Stimulated activated CD4-positive, alpha-beta T cell treated with anti-CD3 and anti-CD28 coated beads, Interleukin-1b, Interleukin-23, amount 100 ng/mL, for 24 hours (primary cell): ENCODE measurements around the gene PIM3.
A peak's percentile ranks its signal among the peaks of the same experiment; 100 is the strongest.
"Not testable (repeated sequence)": the region's sequence is repeated elsewhere in the genome, so short reads cannot be mapped to it uniquely, and the experiment has no call there.

Source experiments
- DNase-seq, 4 experiments: peaks; one replicate each; pipeline ENCODE4 v3.0.0-alpha.2; 2020; ENCODE audit warnings: low read depth in 4 of 4, low spot score in 1 of 4

PIM3 gene

DNA sequence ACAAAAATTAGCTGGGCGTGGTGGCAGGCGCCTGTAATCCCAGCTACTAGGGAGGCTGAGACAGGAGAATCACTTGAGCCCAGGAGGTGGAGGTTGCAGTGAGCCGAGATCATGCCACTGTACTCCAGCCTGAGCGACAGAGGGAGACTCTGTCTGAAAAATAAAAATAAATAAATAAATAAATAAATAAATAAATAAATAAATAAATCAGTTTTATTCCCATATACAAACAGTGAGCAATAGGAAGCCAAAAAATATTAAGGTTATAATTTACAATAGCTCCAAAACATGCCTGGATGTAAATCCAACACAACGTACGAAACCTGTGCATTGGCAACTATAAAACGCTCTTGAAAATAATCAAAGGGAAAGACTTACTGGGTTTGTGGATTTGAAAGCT, 21.2 kb downstream of the PIM3 start:
- DNase-seq = not testable (repeated sequence)

DNA sequence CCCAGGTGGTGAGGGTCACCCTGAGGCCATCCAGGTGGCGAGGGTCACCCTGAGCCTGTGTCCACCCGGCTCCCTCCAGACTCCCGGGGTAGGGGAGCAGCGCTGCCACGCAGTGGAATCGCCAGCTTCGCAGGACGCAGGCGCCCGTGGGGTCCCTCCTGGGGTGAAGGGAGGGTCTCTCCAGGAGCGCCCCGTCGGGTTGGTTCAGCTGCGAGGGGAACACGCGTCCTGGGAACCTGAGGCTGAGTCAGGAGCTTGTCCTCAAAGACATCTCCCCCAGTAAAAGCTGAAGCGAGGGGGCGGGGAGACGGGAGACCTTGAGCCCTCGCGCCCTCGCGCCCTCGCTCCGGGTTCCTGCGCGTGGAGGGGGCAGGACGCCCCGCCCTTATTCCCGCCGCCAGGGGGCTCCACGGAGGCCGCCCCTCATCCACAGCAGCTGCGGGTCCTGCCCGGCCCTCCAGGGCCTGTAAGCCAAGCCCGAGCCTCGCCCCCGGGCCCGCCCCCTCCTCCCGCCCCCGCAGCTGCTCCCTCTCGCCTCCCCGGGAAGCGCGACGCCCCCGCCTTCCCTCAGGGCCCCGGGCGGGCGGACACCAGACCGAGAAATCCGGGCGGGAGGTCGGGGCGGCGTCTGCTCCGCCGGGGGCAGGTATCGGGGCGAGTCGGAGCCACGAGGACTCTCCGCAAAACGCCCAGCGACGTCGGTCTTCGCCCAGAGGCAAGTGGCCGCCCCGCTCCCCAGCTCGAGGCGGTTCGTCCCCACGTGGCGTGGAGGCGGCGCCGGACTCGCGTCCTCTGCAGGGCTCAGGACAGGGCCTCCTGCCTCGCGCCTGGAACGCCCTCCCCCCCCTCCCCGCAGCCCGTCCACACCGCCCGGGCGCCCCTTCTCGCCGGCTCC, 22.8 kb downstream of the PIM3 start:
- no peak for DNase-seq

DNA sequence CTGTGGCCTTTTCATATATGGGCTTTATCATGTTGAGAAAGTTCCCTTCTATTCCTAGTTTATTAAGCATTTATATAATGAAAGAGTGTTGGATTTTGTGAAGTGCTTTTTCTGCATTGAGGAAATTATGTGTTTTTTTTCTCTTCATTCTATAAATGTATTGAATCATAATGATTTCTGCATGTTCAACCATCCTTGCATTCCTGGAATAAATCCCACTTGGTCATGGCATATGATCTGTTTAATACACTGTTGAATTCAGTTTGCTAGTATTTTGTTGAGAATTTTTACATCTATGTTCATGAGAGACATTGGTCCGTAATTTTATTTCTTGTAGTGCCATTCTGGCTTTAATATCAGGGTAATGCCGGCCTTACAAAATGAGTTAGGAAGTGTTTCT, 25.8 kb downstream of the PIM3 start:
- DNase-seq = no peak

DNA sequence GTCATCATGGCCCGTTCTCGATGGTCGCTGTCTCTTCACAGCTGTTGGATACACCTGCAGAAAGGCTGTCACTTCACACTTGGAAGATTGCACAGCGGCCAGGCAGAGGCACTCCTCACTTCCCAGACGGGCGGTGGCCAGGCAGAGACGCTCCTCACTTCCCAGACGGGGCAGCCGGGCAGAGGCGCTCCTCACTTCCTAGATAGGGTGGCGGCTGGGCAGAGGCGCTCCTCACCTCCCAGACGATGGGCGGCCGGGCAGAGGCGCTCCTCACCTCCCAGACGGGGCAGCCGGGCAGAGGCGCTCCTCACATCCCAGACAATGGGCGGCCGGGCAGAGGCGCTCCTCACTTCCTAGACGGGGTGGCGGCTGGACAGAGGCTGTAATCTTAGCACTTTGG, 29.3 kb downstream of the PIM3 start:
- not testable (repeated sequence) for DNase-seq

DNA sequence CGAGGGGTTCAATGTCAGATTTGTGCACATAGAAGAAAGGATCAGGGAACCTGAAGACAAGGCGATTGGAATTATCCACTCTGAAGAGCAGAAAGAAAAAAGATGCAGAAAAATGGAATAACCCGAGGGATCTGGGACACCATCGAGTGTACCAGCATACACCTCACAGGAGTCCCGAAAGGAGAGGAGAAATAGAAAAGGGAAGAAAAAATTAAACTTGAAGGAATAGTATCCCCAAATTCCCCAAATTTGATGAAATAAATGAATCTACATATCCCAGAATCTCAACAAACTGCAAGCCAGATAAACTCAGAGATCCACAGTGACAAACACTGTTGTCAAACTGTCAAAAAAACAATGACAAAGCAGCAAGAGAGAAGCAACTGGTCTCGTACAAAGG, 30.6 kb downstream of the PIM3 start:
- DNase-seq = no peak

DNA sequence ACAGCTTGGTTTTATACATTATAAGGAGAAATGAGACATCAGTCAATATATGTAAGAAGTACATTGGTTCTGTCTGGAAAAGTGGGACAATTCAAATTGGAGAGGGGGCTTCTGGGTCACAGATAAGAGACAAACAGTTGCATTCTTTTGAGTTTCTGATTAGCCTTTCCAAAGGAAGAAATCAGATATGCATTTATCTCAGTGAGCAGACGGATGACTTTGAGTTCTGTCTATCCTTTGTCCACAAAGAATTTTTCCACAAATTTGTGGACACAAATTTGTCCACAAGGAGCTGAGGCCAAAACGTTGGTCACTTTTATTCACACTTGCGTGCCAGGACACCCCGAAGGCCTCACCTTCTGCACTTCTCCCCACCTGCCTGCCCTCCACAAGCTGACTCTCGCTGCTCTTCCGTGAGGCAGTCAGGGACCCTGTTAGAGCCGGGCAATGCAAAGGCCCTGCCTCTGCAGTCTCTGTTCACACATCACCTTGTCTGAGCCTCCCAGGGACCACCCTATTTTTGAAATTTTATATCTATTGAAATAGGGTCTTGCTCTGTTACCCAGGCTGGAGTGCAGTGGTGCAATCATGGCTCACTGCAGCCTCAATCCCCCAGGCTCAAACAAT, 31.4 kb downstream of the PIM3 start:
- no peak for DNase-seq

DNA sequence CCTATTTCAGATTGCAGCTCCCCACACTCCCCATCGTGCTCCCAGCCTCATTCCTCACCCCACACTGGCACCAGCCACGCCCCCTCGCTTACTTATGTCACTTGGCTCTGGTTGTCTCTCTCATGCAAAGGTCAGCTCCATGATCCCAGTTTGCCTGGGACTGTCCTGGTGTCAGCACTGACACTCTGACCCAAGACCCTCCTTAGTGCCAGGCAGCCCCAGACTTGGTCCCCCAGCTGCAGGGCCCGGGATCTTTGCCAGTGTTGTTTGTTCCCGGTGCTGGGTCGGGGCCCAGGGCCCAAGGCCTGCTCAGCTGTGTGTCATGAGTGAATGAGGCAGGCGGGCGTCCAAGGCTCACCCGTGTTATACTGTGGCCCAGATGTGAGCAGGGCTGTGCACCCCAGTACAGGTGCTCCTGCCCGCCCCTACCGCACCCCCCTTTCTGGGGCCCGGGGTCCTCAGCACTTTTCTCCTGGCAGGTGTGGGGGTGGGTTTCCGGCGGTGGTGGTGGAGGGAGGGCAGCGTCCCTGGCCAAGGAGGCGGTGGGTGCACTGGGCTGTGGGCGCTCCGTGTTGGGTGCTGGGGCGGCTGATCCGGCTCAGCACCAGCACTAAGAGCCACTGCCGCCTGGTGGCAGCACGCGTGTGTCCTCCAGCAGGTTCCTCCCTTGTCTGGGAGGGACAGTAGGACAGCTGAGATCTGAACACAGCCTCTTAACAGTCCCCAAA, 32.5 kb downstream of the PIM3 start:
- DNase-seq = peak in 2 of 4 experiments; percentile 58

DNA sequence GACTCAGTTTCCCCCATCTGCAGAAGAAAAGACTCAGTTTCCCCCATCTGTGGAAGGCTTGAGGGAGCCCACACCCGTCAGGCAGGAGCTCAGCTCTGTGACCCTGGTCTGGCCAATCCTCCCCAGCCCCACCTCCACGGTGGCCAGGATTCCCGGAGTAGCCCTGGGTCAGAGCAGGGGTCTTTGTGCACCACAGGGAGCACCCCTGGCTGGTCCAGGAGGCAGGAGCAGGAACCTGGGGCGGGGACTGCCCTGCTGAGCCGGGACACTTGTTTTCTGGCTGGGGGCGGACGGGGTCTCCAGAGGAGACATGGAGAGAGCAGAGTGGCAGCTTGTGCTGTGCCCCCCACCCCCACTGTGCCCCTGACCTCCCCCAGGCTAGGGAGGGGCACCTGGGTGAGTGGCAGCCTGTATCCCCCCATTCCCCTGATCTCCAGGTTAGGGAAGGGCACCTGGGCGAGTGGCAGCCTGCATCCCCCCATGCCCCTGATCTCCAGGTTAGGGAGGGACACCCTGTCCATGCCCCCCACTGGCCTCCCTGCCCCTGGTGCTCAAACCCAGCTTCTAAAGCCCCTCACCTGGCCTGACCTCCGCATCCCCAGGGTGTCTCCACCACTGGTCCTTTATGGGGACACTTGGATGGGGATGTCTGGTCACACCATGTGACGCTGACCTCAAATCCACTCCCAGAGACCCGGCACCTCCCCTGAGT, 33.2 kb downstream of the PIM3 start:
- DNase-seq = no peak

DNA sequence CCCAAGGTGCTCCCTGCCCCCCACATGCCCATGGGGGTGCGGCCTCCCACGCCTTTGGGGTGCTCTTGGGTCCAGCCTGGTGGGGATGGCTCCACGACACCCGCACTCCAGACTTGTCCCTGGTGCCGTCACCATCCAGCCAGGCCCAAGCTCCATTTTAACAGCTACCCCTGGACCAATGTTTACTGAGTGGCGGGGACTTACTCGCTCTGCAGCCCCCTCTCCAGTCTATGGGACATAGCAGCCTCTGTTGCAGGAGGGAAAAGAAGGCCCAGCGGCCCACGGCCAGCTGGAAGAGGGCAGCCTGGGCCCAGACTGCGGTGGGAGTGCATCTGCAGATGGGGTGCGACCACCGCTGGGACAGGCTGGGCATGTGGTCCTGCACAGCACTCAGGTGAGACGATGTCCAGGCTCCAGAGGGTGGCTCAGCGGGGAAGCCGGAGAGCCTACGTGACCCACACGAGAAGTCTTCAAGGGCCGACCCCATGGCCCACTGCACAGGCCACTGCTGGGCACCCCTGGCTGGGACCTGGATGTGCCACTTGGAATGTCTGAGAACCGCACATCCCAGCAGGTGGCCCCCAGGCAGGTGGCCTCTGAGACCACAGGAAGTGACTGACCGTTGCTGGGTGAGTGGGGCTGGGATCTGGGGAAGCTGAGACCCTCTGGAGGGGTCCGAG, 33.9 kb downstream of the PIM3 start:
- no peak for DNase-seq

DNA sequence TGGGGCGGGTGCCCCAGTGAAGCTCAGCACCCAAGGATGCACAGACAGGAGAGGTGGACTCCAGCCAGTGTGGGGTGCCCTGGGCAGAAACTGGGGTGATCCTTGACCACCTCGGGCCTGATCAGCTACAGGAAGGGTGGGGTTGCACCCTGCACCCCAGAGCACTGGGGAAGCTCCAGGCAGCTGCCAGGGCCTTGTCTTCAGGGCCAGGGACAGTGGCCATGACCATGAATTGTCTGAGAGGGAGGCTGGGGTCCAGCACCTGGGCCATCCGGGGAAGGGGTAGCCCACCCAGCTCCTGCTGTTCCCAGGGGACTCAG, 34.4 kb downstream of the PIM3 start:
- DNase-seq = no peak

DNA sequence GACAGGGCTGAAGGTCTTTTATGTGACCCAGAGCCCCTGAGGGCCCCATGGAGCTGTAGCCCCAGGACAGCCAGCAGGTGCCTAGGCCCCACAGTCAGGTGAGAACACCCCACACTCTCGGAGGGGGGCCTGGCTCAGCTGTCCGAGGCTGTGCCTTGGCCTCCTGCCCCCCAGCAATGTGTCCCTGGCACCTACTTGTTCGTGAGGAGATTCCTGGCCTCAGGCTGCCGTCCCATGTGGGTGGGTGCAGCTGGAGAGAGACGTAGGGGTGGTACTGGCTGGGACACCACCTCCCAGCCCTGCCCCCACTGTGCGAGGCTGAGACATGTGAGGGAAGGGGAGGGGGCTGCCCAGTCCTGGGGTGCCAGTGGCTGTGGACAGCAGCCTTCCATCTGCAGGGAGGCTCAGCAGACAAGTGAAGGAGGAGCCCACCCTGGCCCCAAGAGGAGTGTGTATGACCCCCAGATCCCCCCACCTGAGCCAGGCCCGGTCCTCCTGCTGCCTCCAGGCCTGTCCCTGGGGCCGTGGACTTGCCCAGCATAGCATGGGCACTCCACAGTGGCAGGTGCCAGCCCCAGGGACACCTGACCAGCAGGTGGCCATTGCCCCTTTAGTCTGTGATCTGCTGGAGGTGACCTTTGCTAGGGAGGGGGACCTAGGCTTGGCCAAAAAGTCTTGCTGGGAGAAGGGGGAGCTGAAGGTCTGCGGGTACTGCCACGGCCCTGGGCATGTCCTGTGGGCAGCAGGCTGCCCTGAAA, 35.0 kb downstream of the PIM3 start:
- DNase-seq = no peak

DNA sequence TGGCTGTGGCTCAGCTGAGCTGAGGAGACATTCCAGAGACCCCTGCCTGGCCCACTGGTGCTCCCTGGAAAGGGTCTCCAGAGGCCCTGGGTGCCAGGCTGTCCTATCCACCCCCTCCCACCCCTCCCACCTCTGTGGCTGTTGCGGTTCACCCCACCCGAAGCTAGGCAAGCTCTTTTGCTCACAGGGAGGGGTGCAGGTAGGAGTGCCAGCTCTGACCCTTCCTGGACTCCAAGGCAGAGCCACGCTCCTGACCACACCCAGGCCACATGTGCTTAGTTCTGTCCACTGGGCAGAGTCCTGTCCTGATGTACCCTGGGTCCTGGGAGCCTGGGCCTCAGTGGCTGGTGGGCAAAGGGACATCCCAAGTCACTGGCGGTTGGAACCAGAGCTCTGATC, 35.5 kb downstream of the PIM3 start:
- DNase-seq = no peak

DNA sequence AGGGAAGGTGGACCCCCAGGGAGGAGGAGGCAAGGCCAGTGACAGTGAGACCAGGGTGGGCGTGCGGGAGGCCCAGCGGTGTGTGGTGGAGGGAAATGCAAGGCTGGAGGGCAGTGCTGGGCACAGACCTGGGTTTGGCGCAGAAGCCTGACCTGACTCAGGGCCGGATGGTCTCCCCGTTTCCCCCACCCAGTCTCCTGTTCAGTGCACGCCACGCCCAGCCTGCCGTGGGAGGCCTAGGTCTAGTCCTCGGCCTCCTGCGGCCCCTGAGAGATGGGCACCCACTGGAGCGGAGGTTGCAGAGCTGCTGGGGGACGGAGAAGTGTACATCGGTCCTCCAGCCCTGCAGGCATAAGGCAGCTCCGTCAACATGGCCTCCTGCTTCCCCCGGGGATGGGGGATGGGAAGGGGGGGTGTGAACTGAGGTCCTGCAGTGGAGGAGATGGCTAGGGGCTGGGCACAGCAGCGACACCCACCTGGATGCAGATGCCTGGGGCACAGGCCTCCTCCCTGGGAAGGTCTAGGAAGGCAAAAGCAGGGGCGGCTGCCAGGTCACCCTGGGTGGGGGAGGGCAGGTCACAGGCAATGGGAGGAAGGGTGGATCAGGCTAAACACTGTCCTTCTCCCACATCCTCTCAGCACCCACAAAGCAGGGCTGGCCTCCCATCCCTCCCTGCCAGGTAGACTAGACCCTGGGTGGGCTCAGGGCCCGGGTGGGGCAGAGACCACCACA, 36.1 kb downstream of the PIM3 start:
- DNase-seq = no peak

DNA sequence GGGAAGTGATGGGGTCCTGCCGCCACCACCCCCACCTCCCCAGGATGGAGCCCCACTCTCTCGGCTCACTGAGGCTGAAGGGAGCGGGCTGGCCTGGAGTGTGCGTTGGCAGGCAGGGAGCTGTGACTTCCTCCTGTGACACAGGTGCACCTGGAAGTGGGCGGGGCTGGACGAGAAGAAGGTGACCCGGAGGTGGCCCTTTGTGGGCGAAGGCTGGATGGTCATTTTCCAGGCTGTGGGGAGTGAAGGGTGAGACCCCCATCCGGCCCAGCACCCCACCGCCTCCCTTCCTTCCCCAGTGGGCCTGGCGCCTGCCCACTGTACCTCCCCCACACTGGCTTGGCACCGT, 36.7 kb downstream of the PIM3 start:
- DNase-seq = no peak

DNA sequence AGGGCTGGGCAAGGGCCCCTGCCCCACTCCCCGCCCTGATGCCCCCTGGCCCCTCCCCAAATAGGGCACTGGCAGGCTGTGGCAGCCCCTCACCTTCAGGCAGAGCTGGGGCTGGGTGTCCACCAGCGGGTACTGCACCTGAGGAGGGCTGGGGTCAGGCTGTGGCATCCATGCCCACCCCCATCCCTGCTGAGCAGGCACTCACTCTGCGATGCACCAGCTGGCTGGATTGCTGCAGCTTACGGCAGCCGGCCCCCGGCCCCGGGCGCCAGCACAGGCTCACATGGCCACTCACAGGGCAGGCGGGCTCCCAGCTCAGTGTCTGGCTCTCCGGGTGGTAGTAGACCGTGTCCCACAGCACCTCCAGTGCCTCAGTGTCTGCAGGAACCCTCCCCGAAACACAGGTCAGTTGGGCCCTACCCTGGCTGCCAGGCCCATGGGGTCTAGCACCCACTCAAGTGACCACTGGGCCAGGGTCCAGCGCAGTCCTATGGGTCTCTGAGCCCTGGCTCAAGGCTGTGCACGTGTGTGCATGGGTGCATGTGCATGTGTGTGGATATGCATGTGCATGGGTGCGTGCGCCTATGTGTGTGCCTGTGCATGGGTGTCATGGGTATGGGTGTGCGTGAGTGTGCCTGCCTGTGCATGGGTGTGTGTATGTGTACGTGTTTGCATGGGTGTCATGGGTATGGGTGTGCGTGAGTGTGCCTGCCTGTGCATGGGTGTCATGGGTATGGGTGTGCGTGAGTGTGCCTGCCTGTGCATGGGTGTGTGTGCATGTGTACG, 37.6 kb downstream of the PIM3 start:
- DNase-seq = no peak

DNA sequence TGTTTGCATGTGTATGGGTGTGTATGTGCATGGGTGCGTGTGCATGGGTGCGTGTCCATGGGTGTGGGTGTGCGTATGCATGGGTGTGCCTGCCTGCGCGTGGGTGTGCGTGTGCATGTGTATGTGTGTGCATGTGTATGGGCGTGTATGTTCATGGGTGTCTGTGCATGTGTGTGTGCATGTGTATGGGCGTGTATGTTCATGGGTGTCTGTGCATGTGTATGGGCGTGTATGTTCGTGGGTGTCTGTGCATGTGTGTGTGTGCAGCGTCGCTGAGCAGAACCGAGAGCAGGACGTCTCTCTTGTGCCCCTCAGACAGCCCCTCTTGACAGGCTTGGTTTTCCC, 38.1 kb downstream of the PIM3 start:
- DNase-seq = no peak

DNA sequence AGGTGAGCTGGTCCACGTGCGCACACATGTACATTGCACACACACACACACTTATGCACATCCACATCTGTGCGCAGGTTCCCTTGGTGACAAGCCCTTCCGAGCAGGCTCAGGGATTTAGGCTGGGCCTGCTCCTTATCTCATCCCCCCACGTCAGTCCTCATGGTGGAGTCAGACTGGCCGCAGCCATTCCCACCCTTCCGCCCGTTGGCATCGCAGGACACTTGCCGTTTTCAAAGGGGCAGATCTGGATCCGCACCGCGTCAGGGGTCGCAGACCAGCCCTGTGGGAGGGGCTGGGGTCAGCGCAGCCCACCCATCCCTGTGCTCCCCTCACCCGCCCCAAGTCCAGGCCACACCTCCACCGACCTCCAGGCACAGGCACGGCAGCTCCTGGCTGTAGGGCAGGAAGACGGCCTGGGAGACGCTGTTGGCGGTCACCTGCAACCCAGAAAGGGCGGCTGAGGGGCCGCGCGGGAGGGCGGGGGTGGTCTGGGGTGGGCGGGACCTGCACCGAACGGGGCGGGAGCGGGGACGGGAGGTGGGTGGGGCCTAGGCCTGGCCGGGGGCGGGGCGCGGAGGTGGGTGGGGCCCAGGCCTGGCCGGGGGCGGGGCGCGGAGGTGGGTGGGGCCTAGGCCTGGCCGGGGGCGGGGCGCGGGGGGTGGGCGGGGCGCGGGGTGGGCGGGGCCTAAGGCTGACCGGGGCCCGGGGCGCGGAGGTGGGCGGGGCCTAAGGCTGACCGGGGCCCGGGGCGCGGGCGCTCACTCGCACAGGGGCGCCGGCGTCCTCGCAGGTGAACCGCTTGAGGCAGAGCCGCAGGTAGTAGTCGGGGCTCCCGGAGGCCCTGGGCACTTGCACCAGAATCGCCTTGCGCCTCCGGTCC, 38.7 kb downstream of the PIM3 start:
- no peak for DNase-seq

DNA sequence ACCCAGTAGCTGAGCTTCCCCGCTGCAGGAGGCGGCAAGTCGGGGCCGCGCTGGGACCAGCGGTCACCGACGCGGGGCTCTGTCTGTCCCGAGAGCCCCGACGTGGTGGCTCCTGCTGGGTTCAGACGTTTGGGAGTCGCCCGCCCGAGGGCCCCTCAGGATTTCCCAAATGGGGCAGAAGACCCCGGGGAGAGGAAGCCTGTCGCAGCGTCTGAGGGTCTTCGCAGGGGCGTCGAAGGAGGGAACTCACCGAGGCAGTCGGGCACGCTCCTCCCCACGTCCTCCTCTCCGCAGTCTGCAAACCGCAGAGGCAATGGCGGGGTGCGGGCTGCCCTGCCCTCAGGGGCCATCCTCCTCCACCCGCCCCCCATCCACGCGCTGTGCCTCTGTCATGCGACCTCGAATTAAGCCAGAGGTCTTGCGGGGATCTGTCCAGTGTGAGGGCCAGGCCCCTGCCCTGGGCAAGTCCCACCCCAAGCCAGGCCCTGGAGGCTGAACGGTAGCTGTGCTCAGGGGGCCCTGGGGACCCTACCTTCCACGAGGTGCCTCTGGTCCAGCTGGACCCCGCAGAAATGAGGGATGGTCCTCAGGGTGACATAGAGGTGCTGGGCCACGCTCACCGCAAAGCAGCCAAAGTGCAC, 39.5 kb downstream of the PIM3 start:
- no peak for DNase-seq
